ENCODE results near the gene DNAH17. TPM values are rescaled to one million over a fixed set of nuclear protein-coding genes. Genes with fewer than 3 reads are reported as not detected.
"Not testable (repeated sequence)": the region's sequence is repeated elsewhere in the genome, so short reads cannot be mapped to it uniquely, and the experiment has no call there.

Gene DNAH17
- total RNA-seq, 1 donor from 2014 or later = under 0.01 TPM

DNA sequence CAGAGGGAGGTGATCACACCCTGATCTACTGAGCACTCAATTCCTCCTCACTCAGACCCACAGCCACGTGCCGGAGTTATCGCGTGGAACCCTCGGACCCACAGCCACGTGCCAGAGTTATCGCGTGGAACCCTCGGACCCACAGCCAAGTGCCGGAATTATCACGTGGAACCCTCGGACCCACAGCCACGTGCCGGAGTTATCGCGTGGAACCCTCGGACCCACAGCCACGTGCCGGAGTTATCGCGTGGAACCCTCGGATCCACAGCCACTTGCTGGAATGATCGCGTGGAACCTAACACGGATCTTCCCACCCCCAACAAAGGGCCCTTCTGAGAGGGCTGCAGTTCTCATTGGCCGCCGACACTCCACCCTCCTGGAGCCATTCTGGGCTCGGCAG is 101.0 kb downstream of the DNAH17 start:
- DNase-seq = no peak

DNA sequence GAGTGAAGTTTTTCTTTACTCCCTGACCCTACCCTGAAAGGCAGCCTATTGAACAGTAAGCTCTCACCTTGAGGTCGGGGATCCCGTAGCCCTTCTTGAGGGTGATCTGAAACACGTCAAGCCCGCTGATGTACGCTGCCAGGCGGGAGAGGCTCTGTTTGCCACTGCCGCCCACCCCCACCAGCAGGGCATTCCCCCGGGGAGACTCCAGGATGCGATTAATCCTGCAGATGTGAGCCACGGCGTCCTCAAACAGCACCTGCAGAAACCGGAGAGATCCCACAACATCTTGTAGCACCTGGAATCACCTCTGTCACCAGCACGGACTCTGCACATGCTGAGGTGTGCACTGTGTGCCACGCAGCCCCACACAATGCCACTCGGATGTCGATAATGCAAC is 102.0 kb downstream of the DNAH17 start:
- no peak for DNase-seq

DNA sequence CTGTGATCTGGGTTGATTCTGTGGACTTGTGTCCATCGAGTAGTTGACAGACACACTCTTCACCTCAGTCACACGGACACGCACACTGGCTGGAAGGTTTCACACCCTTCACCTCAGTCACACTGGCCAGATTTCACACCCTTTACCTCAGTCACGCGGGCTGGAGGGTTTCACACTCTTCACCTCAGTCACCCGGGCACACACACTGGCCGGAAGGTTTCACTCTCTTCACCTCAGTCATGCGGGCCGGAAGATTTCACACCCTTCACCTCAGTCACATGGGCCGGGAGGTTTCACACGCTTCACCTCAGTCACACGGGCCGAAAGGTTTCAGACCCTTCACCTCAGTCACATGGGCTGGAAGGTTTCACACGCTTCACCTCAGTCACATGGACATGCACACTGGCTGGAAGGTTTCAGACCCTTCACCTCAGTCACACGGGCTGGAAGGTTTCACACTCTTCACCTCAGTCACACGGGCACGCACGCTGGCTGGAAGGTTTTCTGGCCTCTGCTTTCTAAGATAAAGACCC is 102.5 kb downstream of the DNAH17 start:
- no peak for DNase-seq

DNA sequence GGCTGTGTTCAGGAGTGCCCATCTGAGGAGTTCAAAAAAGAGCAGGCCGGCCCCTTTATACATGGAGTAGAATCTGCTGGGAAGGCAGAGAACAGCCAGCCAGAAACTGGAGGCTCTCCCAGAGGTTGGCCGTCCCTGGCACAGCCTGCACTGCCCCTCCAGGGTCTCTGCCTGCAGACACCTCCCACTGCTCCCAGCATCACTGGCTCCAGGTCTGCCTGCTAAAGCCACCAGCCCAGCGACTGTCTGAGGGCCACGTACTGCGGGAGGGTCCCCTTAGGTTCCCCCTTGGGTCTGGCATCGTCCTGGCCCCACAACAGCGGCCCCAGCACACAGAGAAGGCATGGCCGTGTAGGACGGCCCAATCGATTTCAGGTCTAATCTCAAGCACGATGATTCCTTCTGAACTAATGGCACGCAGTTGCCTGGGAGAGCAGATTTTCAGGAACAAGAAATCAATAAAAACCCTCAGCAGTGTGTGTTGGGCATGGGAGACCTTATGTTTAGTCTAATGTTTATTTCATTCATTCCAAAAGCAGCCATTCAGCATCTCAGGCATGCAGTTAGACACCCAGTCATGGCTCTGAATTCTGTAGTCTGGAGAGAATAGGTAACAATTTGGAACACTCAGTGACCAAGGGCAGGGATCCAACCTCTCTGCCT is 103.1 kb downstream of the DNAH17 start:
- DNase-seq = no peak

DNA sequence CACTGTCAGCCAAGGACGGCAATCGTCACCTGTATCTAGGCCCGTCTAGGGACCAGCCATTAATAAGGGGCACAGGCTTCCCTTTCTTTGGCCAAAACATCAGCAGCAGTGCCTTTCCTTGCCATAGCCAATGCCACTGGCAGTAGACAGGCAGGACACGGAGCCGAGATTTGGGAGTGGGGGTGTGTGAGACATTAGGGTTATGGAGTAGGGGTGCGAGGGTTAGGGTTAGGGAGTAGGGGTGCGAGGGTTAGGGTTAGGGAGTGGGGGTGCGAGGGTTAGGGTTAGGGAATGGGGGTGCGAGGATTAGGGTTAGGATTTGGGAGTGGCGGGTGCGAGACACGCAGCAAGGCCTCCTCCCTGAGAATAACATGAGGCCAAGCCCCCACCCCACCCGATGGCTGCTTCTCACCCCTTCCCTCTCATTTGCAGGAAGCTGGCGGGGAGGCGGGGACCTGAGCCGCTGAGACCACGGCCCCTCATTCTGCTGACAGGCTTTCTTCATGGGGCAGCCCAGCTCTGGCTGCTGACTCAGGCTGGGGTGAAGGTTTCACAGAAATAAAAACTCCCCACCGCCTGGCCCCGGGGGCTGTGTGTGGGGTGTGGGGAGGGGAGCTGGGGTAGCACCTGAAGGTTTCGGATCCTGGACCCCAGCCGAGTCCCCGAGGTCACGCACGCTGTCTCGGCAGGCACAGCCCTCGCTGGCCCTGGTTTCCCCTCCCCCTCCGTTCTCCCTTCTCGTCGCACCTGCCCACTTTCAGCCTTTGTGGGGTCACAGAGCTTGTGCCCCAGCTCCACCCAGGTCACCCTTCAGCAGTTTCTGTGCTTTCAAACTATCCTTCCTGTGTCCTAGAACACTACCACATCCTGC is 104.9 kb downstream of the DNAH17 start:
- no peak for DNase-seq

DNA sequence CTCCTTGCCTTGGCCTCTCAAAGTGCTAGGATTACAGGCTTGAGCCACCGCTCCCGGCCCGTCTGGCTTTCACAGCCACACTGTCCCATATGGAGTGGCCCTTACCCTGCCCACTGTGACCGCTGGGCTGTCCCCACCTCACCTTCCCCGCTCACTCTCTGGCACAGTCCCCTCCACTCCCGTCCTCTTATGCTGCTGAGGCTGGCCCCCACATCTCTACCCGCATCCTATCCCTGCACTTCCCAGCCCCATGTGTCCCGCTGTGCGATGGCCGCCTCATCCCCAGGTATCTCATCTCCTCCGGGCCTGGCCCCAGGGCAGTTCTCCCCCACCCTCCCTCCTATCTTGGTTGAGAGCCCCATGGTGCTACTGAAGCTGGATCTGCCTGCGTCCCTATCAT is 105.6 kb downstream of the DNAH17 start:
- DNase-seq = no peak

DNA sequence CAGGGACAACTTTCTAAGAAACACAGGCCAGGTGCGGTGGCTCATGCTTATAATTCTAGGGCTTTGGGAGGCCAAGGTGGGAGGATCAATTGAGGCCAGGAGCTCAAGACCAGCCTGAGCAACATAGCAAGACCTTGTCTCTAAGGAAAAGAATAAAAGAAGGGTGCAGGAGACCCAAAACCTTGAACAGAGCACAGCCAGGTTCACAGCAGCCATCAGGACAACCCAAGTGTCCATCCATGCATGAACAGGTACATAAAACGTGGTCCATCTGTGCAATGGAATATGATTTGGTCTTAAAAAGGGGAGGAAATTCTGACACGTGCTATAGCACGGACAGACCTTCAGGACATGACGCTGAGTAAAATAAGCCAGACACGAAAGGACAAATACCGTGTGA is 107.8 kb downstream of the DNAH17 start:
- DNase-seq = no peak

DNA sequence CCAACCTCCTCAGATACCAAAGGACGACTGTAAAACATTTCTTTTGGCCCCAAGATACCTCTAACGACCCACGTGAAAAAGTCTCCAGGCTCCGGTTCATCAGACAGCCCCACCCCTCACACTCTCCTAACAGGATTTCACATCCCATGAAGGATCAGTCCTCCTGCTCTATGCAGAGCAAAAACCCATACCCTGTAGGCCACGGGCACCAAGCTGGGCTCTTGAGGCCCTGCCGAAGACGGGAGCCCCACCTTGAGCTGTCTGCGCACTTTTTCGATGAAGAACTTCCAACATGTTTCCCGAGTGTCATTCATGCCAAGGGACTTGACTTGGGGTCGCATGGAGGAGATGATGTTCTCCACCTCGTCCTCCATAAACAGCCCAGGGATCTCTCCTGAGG is 108.8 kb downstream of the DNAH17 start:
- DNase-seq = no peak

DNA sequence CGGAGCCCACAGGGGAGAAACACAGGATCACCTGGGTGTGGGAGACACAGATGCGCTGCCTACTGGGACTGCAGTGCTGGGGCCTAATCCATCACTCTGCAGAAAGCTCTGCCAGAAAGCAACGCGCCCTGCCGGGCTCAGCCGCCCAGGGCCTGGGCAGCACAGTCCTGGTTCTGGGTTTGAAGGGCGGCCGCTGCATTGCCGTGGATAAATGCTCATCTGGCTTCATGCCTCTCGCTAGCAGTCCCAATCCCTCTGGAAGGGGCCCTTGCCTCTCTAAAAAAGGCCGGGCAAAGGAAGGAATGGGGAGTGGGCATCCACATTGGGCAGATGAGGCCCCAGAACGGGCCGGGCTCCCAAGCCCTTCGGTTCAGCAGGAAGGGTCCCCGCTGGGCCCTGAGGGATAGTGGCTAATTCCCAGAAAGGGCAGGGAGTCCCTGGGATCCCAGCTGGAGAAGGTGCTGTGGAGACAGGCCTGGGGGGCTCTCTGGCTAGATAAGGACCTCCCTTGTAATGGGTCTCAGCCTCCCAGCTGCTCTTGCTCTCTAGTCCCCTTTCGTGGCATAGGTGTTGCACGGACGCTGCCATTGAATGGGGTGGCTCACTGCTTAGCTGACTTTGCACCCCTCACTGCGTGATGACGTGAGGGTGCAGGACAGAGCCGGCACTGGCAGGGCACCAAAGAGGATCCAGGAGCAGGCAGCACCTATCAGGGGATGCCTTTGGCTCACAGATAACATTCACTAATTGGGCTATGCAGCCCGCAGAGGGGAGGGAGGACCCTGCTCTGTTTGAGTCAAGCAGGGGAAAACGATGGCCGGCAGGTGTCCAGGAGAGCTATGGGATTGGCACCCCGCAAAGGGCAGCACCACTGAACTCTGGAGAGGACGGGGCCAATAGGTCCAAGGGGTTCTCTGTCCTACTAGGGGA is 110.1 kb downstream of the DNAH17 start:
- no peak for DNase-seq

DNA sequence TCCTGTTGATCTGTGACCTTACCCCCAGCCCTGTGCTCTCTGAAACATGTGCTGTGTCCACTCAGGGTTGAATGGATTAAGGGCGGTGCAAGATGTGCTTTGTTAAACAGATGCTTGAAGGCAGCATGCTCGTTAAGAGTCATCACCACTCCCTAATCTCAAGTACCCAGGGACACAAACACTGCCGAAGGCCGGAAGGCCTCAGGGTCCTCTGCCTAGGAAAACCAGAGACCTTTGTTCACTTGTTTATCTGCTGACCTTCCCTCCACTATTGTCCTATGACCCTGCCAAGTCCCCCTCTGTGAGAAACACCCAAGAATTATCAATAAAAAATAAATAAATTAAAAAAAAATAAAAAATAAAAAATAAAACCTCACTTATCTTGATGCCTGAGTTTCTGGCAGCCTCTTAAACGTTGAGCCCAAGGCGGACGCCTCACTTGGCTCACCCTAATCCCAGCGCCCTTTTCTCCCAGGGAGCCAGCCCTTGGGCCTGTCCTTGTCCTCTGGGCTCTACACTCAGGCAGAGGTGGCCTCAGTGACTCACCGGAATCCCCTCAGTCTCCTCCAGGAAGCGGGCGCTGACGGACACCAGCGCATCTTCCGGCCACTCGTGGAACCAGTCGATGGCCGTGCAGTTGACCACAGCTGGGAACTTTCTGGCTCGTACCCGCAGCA is 110.9 kb downstream of the DNAH17 start:
- DNase-seq = not testable (repeated sequence)

DNA sequence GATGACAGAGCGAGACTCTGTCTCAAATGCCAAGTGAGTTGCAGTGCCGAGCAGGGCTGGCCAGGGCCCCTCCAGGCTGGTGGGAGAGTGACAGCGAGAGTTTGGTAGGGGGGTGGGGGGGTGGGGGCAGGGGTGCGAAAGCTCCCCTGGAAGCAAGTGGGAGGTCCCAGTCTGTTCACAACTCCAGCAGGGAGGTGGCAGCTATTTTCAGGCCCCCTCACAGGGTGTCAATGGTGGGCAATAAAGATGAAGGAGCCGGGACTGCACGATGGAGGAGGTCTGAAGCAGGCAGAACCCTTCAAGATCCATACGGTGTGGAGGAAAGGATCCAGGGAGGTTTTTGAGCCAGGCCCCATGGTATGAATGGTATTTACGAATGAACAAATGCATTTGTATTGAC is 115.0 kb downstream of the DNAH17 start:
- DNase-seq = no peak

DNA sequence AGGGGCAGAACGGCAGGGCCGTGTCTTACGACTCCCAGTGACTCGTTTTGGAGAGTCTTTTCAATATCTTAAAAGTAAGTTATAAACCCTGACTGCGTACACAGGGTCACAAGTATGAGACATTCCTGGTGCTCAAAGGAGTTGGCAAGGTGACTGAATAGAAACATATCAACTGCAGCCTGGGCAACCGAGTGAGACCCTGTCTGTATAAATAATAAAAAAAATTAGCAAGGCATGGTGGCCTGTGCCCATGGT is 115.5 kb downstream of the DNAH17 start:
- DNase-seq = no peak

DNA sequence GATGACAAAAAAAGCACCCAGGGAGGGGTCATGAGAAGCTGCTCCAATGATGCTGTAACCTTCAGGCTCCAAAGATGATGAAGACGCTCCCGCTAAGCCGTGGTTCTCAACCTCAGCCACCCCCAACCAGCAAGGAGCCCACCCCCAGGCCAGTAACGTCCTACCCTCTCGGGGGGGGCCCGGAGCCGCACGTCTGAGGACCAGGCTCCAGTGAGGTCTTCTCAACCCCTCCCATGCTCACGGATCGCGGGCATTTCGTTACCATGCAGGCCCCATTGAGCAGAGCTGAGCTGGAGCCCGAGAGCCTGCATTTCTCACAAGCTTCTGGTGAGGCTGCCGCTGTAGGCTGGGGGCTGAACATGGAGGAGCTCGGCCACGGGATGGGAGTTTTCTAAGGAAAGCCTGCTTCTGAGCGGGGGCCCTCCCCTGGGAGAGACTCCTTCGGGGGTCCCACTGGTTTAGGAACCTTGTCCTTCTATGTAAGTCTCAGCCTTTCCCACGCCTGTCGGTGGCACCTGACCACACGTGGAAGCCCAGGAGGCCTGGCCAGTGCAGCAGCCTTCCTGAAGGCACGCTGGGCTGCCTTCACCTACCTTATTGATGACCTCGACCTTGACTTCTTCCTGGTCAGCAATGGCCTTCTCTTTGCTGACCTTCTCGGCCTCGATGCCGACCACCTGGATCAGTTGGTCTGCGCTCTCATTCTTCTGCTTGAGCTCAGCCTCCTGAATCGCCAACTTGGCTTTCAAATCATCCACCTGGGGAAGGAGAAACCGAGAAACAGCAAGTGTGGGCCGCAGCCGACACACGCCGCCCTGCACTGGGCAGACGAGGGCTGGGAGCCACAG is 116.0 kb downstream of the DNAH17 start:
- DNase-seq = no peak

DNA sequence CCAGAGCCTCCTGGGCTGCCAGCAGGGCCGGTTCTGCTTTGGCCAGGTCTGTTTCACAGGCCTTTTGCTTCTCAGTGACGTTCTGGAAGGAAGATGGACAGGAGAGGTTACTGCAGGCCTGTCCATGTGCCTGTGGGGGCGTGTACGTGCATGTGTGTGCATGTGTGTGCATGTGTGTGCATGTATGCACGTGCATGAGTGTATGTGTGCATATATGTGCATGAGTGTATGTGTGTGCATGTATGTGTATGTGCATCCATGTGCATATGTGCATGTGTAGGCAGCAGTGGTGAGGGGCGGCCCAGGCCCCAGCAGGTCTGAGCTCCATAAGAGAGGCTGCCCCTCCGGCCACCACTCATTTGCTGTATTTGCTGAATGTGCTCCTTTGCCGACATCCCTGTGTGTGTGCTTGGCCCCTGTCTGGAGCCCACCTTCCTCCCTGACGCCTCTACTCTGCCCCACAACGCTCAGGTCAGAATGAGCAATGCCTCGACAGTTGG is 117.0 kb downstream of the DNAH17 start:
- DNase-seq = no peak

DNA sequence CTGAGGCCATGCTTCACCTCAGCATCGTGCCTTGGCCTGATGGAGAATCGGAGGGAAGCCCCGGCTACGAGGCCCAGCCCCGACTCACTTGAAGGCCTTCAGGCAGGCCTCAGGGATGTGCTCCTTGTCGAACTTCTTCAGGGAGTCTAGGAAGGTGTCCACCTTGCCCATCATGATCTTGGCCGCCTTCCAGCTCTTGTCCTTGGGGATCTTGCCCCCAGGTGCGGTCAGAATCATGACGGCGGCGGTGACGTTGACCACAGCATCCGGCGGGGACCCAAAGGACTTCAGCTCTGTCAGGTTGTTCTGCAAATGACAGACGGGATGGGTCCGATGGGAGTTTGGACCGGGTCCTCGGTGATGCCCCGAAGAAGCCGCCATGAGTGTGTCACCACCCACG is 117.5 kb downstream of the DNAH17 start:
- DNase-seq = no peak

DNA sequence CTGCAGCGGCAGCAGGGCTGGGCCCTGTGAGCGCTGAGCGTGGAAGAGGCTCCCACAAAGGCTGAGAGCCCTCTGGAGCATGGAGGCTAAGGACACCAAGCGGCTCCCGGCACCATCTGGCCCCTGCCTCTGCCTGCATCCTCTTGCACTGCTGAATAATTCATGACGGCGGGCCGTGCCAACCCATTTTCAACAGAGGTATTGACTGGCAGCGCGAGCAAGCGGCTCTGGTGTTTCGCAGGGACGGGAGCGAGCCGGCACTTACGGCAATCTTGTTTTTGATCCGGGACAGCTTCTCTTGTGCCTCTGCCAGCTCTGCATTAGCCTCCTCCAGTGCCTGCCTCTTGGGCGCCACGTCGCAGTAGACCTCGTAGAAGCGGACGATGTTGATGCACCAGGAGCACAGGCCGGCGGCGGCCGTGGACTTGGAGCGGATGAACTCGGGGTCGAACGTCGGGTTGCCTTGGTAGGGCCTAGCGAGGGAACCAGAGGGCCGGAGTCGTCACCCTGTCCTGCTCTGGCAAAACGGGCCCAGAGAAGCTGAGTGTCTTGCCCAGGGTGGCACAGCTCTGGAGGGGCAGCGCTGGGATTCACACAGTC is 118.4 kb downstream of the DNAH17 start:
- peak; percentile 88 for DNase-seq

DNA sequence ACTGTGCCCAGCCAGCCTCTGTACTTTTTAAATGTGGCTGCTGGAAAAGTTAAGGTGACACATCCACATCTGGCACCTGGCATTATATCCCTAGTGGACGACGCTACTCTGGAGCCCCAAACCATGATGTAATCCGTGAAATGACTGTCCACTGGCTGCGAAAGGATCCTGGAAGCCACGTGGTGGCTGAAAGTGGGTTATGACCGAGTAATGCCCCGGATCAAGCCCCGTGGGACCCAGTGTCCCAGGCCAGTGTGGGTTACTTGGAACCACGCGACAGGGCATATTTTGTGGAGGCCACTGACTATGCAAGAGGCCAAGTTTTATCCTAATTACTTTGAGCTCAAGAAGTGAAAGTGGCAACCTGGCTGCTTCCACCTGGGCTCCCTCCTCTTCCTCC is 119.1 kb downstream of the DNAH17 start:
- no peak for DNase-seq

DNA sequence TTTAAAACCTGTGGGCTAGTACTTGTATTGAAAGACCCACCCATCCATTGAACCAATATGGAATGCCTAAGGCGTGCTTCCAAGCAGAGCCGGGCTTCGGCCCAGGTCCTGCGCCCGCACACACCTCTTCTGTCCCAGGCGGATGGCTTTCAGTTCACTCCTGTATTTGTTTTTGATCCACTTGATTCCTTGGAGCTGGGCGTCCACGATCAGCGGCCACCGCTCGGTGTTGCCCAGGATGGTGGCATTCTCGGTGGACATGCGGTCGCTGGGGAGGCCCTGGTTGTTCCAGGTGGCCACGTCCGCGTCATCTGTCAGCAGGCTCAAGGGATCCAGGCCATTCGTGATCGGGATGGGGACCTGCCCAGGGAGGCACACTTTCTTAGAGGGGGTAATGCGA is 122.8 kb downstream of the DNAH17 start:
- DNase-seq = no peak

DNA sequence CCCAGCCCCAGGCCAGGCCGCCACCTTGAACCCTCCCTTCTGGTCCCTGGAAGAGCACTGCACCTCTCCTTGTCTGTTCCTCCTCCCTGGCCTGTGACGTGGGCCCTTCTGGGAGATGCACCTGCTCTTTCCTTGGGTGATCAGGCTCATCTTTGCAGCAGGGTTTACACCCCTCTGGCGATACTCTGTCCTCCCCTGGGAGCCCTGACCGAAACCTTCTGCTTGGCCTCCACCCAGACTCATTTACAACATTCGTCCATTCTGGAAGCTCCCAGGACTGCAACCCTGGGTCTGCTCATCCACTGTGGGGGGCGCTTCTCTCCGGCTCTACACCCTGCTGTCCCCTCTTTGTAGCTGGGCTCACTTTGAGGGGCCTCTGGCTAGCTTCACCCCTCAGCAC is 125.4 kb downstream of the DNAH17 start:
- DNase-seq = no peak

DNA sequence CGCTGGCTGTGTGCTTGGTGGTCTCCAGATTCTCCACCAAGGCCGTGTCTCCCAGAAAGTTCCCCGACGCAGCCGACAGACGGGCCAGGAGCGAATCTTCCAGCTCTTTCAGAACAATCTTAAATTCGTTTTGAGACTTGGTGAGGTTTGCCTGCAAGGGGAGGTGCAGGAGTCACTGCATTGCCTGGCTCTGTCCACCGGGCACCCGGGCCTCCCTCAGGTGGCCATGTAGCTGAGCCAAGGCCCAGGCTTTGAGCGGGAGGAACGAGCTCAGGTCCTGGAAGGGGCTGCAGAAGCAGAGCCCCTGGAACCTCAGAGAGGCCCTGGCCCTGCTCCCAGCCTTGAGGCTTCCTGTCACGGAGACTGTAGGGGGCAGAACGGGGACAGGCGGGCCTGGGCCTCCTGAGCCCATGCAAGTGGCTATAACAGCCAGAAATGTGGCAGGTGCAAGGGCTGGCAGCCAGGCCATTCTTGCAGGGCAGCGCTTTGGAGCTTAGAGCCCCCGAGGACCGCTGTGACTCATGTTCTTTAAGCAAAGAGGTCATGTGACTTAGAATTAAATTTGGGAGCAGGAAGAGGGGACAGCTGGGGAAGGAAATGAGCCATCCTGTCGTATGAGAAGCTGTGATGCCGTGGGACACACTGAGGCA is 126.4 kb downstream of the DNAH17 start:
- DNase-seq = no peak

Data from occipital lobe (tissue), 2 donors.